Non-pigmented ciliary epithelial cell (primary cell): ENCODE data around the gene ICE1.
A peak's percentile ranks its signal among the peaks of the same experiment; 100 is the strongest.
"Not testable (repeated sequence)": the region's sequence is repeated elsewhere in the genome, so short reads cannot be mapped to it uniquely, and the experiment has no call there.

Experiments
- DNase-seq: peaks from one replicate; pipeline ENCODE4 v3.0.0-alpha.2; 2010; ENCODE audit warnings: low read depth

The ICE1 gene

GRCh38 chr5:5492087-5492933 lies 69.8 kb downstream of the ICE1 start:
- no peak for DNase-seq

- DNase-seq: not testable (repeated sequence)
These were observed 70.4 kb downstream of the ICE1 start for GRCh38 chr5:5492934-5493271.

GRCh38 chr5:5494489-5495402 lies 72.3 kb downstream of the ICE1 start:
- DNase-seq: no peak

GRCh38 chr5:5497152-5497788 lies 74.8 kb downstream of the ICE1 start:
- DNase-seq: peak; percentile 23

- no peak for DNase-seq
These were observed 77.0 kb downstream of the ICE1 start for GRCh38 chr5:5499442-5499841.

GRCh38 chr5:5504325-5504724 lies 81.8 kb downstream of the ICE1 start:
- DNase-seq: no peak

GRCh38 chr5:5505815-5506214 lies 83.3 kb downstream of the ICE1 start:
- no peak for DNase-seq

- DNase-seq: no peak
These were observed 85.9 kb downstream of the ICE1 start for GRCh38 chr5:5508391-5508790.

- DNase-seq: no peak
These were observed 89.5 kb downstream of the ICE1 start for GRCh38 chr5:5511904-5512416.

GRCh38 chr5:5512543-5512942 lies 90.1 kb downstream of the ICE1 start:
- no peak for DNase-seq

- DNase-seq: not testable (repeated sequence)
These were observed 98.1 kb downstream of the ICE1 start for GRCh38 chr5:5520622-5521021.

GRCh38 chr5:5521029-5521428 lies 98.6 kb downstream of the ICE1 start:
- no peak for DNase-seq

- DNase-seq: no peak
These were observed 99.0 kb downstream of the ICE1 start for GRCh38 chr5:5521478-5521877.

- no peak for DNase-seq
These were observed 99.9 kb downstream of the ICE1 start for GRCh38 chr5:5522336-5522735.

- no peak for DNase-seq
These were observed 100.6 kb downstream of the ICE1 start for GRCh38 chr5:5523066-5523505.

GRCh38 chr5:5524327-5524726 lies 101.8 kb downstream of the ICE1 start:
- no peak for DNase-seq

GRCh38 chr5:5531371-5531770 lies 108.9 kb downstream of the ICE1 start:
- no peak for DNase-seq

- no peak for DNase-seq
These were observed 110.0 kb downstream of the ICE1 start for GRCh38 chr5:5532306-5533076.

- no peak for DNase-seq
These were observed 111.5 kb downstream of the ICE1 start for GRCh38 chr5:5533927-5534326.

- no peak for DNase-seq
These were observed 111.9 kb downstream of the ICE1 start for GRCh38 chr5:5534333-5534732.

GRCh38 chr5:5536871-5537270 lies 114.4 kb downstream of the ICE1 start:
- no peak for DNase-seq

- DNase-seq: no peak
These were observed 114.9 kb downstream of the ICE1 start for GRCh38 chr5:5537426-5537825.
